Measurements from ENCODE around the gene LCE3C. TPM values are rescaled to one million over a fixed set of nuclear protein-coding genes. Genes with fewer than 3 reads are reported as not detected.
"Not testable (repeated sequence)": the region's sequence is repeated elsewhere in the genome, so short reads cannot be mapped to it uniquely, and the experiment has no call there.

LCE3C gene
- not detected in 2 replicates for total RNA-seq (2014; rRNA removed; shearing (Covaris generic); ENCODE audit: low replicate concordance)

DNA sequence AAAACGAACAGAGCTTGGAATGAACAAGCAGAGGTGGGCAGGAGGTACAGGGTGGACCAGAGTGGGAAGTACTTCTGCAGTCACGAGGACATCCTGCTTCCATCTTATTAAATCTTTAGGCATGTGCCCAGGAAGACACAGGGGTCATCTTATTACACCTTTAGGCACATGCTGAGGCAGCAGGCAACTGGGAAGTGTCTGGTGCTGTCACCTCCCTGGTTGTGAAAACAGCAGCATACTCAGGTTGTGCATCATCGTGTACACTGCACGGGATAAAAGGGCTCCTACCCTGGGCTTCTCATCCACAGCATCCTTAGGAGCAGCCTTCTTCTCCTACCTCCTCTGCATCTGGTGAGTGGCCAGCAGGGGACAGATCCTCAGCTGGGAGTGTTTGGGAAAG lies at the start of gene LCE3C:
LCE3C (plus strand) TSS at position 301 of the 400 bp plus-strand sequence. CDS start 498 bp downstream, outside the sequence.
- in situ Hi-C loops (cut with HindIII; ENCODE audit: low pct_unique_long_range_greater_than_20kb, low sequenced_read_pairs) = no loop called here
- DNase-seq (ENCODE audit: low read depth) = no peak

DNA sequence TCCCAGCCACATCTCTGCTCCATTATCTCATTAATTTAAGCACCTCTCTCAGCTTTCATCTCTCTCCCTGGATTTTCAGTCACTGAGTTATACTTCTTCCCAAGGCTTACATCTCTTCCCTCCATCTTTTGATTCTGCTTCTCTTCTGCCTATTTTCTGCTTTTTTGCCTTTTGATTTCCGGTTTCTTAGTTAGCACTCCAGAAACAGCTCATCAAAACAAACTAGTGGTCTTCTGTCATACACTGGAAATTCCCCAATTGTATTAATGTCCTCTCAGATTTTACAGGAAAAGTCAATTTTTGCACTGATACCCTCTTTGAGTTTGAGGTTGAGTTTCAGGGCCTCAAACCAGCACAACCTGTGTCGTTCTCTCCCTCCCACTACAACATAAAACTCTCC lies 34.9 kb upstream of the LCE3C start:
- in situ Hi-C loops (cut with HindIII; ENCODE audit: low pct_unique_long_range_greater_than_20kb, low sequenced_read_pairs) = no loop called here
- DNase-seq (ENCODE audit: low read depth) = no peak

- in situ Hi-C loops (cut with HindIII; ENCODE audit: low pct_unique_long_range_greater_than_20kb, low sequenced_read_pairs) = no loop called here
- no peak for DNase-seq (ENCODE audit: low read depth)
Measured at GRCh38 chr1:152565535-152566215, 34.4 kb upstream of the LCE3C start.

- in situ Hi-C loops (cut with HindIII; ENCODE audit: low pct_unique_long_range_greater_than_20kb, low sequenced_read_pairs) = no loop called here
- DNase-seq (ENCODE audit: low read depth) = no peak
Measured at GRCh38 chr1:152566681-152567080, 33.4 kb upstream of the LCE3C start, which contains the start of gene LCE3E. Gene LCE3E (minus strand): TSS chr1:152566780. CDS start chr1:152566208, 572 bp downstream.

DNA sequence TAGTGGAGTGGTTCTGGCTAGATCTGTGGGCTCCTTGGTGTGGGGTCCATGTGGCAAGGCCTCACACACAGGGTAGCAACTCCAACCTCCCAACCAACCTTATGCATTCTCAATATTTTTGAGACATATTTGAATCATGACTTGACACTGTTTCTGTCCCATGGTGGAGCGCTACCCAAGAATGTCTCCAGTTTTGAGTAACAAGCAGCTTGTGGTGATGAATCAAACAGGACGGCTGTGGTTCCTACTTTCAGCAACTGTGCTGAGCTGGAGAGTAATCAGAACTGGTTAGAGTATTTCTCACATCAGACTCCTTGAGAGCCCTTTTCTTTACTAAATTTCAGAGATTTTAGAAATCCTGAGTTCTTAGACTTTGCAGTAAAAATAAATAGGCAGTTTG lies 22.9 kb upstream of the LCE3C start:
- in situ Hi-C loops (cut with HindIII; ENCODE audit: low pct_unique_long_range_greater_than_20kb, low sequenced_read_pairs) = no loop called here

DNA sequence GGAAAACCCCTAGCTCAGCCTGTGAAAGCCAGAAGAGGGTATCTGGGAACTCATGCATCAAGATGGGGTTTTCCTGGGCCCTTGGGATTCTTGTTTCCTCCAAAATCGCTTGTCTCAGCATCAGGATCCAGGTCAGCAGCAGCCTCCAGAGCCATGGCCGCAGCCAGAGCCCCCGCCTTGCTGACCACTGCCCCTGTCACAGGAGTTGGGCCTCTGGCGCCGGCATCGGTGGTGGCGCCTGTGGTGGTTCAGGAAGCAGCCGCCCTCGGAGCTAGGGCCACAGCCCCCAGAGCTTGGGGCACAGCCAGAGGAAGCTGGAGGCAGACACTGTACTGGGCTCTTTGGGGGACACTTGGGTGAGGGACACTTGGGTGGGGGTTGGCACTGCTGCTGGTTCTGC lies 20.5 kb upstream of the LCE3C start:
- DNase-seq (ENCODE audit: low read depth); in situ Hi-C loops (cut with HindIII; ENCODE audit: low pct_unique_long_range_greater_than_20kb, low sequenced_read_pairs): not testable (repeated sequence)

More for the DNA sequence above, 22.9 kb upstream of the LCE3C start:
- no peak for DNase-seq (ENCODE audit: low read depth)

- no peak for DNase-seq (ENCODE audit: low read depth)
- in situ Hi-C loops (cut with HindIII; ENCODE audit: low pct_unique_long_range_greater_than_20kb, low sequenced_read_pairs) = no loop called here
Measured at GRCh38 chr1:152580433-152580832, 19.6 kb upstream of the LCE3C start, which contains the start of gene LCE3D. Gene LCE3D (minus strand): TSS chr1:152580516. CDS start chr1:152579936, 580 bp downstream.

DNA sequence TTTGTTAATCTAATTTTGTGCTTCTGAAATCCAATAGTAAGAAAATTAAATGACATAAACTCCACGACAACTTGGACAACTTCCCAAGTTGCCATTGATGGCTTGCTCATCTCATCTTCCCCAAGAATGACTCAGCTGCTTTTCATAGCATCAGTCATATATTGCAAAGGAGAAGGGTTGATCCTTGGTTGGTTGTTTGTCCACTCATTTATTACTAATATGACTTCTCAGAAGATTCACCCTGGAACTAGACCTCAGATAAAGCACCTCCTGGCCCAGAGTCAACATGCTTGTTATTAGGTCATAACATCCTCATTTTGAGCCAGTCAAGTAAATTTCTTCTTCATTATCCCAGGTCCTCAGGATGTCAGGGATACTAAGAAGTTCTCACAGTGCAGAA lies 17.4 kb upstream of the LCE3C start:
- in situ Hi-C loops (cut with HindIII; ENCODE audit: low pct_unique_long_range_greater_than_20kb, low sequenced_read_pairs) = no loop called here
- DNase-seq (ENCODE audit: low read depth) = peak; percentile 22

DNA sequence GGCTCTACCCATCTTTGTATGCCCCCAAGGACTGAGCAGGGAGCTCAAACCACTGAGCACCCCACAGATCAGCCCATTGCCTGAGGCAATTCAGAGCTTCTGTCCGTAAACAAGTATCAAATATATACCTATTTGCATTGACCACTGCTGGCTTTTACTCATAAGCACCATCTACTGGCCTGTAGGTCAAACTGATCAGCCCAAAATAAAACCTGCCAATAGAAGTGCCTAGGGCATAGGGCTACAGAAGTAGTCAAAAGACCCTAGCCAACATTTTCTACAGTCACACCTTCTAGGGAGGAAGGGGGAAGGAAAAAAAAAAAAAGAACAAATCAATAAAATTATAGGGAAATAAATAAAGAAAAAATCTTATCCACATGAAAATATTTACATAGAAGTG lies 14.4 kb upstream of the LCE3C start:
- in situ Hi-C loops (cut with HindIII; ENCODE audit: low pct_unique_long_range_greater_than_20kb, low sequenced_read_pairs) = no loop called here
- DNase-seq (ENCODE audit: low read depth) = no peak

GRCh38 chr1:152596986-152597385 lies 3.0 kb upstream of the LCE3C start:
- in situ Hi-C loops (cut with HindIII; ENCODE audit: low pct_unique_long_range_greater_than_20kb, low sequenced_read_pairs) = no loop called here

DNA sequence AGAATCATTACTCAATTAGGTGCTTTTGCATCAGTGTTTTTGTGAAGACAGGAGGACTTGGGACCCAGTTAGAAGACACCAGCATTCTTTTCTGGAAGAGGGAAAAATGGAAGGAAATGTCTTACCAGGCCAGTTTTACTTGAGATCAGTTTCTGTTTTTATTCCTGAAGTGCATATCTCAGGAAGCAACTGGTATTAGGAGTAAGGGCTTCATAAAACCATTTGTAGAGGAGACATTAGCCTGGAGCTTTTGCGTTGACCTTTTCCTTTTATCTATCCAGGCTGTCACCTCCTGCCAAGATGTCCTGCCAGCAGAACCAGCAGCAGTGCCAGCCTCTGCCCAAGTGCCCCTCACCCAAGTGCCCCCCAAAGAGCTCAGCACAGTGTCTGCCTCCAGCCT lies 13.5 kb downstream of the LCE3C start, which contains the start of gene LCE3B:
LCE3B (plus strand) TSS at position 301 of the 400 bp plus-strand sequence; CDS start at position 301, 0 bp downstream.
- DNase-seq (ENCODE audit: low read depth) = no peak
- in situ Hi-C loops (cut with HindIII; ENCODE audit: low pct_unique_long_range_greater_than_20kb, low sequenced_read_pairs) = no loop called here

More at GRCh38 chr1:152596986-152597385, 3.0 kb upstream of the LCE3C start:
- no peak for DNase-seq (ENCODE audit: low read depth)

GRCh38 chr1:152621993-152622392 lies 22.0 kb downstream of the LCE3C start:
- in situ Hi-C loops (cut with HindIII; ENCODE audit: low pct_unique_long_range_greater_than_20kb, low sequenced_read_pairs) = no loop called here
- no peak for DNase-seq (ENCODE audit: low read depth)

GRCh38 chr1:152622803-152623202 lies 22.8 kb downstream of the LCE3C start, which contains the start of gene LCE3A:
Gene LCE3A (minus strand): TSS chr1:152623103. CDS start chr1:152623103, 0 bp downstream.
- in situ Hi-C loops (cut with HindIII; ENCODE audit: low pct_unique_long_range_greater_than_20kb, low sequenced_read_pairs) = no loop called here
- DNase-seq (ENCODE audit: low read depth) = no peak

DNA sequence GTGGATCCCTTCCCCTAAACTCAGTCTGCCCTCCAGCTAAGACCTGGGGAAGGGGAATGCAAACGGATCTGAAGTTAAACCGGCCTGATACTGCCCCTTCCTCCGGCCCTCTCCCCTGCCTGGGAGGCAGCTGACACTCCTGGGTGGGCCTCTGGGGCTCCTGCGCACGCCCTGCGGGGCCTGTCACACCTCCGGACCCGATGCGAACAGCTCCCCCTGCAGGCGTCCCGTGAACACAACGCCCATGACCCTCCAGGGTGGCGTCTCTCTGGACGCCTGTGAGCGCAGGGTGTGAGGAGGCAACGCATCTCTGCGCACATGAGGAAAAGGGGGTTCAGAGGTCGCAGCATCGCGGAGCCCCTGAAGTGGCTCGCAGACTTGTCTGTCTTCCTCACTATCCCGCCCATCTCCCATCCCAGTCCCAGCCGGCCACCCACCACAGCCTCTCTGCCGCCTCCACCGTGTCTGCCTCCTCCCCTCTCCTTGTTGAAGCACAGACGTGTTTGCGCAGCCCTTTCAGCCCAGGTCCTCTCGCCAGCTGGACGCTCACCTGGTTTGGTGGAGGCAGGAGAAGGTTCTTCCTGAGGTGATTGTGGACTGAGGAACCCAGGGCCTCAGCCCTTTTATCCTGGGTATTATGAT lies 23.3 kb downstream of the LCE3C start:
- in situ Hi-C loops (cut with HindIII; ENCODE audit: low pct_unique_long_range_greater_than_20kb, low sequenced_read_pairs) = no loop called here
- no peak for DNase-seq (ENCODE audit: low read depth)

DNA sequence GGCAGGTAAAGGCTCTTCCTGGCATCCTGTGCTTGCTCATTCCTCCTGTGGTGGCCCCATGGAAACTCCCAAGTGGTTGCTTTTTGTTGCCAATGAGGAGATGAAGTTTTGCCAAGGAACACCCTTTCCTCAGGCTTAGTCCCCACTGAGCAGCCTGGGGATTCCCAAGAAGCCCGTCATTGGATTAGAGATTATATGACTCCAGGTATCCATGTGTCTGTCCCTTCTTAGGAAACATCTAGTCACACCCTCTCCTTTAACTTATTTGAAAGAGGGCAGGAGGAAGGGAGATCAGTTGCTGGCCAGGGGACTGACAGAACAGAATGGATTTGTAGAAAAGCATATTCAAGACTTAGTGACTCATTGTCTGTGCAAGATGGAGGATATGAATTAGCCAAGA lies 26.7 kb downstream of the LCE3C start:
- no peak for DNase-seq (ENCODE audit: low read depth)
- in situ Hi-C loops (cut with HindIII; ENCODE audit: low pct_unique_long_range_greater_than_20kb, low sequenced_read_pairs) = no loop called here

DNA sequence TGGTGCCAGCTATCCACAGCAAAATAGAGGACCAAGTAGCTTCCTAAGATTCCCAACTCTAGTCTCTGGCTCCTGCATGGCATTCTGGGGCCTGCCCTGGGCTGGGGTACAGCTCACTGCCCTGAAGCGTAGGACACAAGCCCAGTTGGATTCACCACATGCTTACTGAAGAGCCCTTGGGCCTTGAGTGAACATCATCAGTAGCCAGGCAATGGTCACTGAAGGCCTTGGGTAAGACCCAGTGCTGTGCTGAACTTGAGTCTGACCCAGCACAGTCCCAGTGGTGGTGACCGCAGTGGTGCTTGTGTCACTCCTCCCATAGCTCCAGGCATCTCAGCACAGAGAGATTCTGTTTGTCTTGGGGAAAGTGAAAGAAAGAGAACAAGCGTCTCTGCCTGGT lies 30.6 kb downstream of the LCE3C start:
- DNase-seq (ENCODE audit: low read depth) = no peak
- in situ Hi-C loops (cut with HindIII; ENCODE audit: low pct_unique_long_range_greater_than_20kb, low sequenced_read_pairs) = no loop called here

- no peak for DNase-seq (ENCODE audit: low read depth)
- in situ Hi-C loops (cut with HindIII; ENCODE audit: low pct_unique_long_range_greater_than_20kb, low sequenced_read_pairs) = no loop called here
Measured at GRCh38 chr1:152640351-152640750, 40.3 kb downstream of the LCE3C start.

GRCh38 chr1:152643945-152644344 lies 43.9 kb downstream of the LCE3C start:
- in situ Hi-C loops (cut with HindIII; ENCODE audit: low pct_unique_long_range_greater_than_20kb, low sequenced_read_pairs) = no loop called here
- DNase-seq (ENCODE audit: low read depth) = no peak

DNA sequence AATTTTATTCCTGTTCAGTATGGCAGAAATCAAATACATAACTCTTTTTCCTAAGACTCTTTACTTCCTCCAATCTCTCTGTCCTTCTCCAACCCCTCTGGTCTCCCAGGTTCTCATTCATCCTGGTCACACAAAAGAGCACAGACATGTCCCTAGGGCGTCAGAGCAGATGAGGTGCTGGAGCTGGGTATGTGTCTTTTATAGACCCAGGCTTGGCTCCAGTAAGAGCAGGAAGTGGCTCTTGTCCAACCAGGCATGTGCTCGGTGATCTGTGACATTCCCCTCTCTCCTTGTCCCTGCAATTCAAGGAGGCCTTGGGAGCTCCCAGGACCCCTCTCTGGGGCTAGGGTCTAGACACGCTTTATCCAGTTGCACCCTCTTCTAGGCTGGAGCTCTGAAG lies 45.1 kb downstream of the LCE3C start:
- in situ Hi-C loops (cut with HindIII; ENCODE audit: low pct_unique_long_range_greater_than_20kb, low sequenced_read_pairs) = no loop called here

More for the DNA sequence above, 45.1 kb downstream of the LCE3C start:
- no peak for DNase-seq (ENCODE audit: low read depth)
